K562 (cell line): ENCODE results near the gene LTBR.
A peak's percentile ranks its signal among the peaks of the same experiment; 100 is the strongest.

ENCODE experiments used
- FOXJ3 ChIP-seq: sonication (generic); formaldehyde crosslinking; IDR thresholded peaks from 2 replicates; pipeline ENCODE4 v1.4.0; 2020; ENCODE audit warnings: mild to moderate bottlenecking, missing genetic modification reagents
- HMGN3 ChIP-seq: IDR thresholded peaks from 2 replicates; pipeline ENCODE4 v1.6.1; 2011; ENCODE audit warnings: borderline replicate concordance, low read depth, mild to moderate bottlenecking, mixed read lengths, low read length; ENCODE audit not compliant: insufficient read length; ENCODE audit errors: extremely low read depth
- POLR2A ChIP-seq: fragments of 450-650 bp; conservative IDR thresholded peaks from 2 replicates; pipeline ENCODE4 v1.6.1; 2016
- SIN3A ChIP-seq, 2 experiments: fragments of 150-350 bp in 1 of 2; IDR thresholded peaks; 2 replicates each; pipeline ENCODE4 v1.6.1; 2011 to 2016; ENCODE audit warnings: borderline replicate concordance in 2 of 2, low read depth in 2 of 2, low read length in 2 of 2, mild to moderate bottlenecking in 2 of 2, moderate library complexity in 2 of 2; ENCODE audit not compliant: control insufficient read depth in 1 of 2
- TARDBP ChIP-seq: fragments of 450-650 bp; IDR thresholded peaks from 2 replicates; pipeline ENCODE4 v1.6.1; 2016
- USF2 ChIP-seq: sonication (generic); formaldehyde crosslinking; IDR thresholded peaks from 2 replicates; pipeline ENCODE4 v1.5.0; 2020; ENCODE audit warnings: missing genetic modification reagents
- ZFP36 ChIP-seq: fragments of 150-350 bp; IDR thresholded peaks from 2 replicates; pipeline ENCODE4 v1.6.1; 2018; ENCODE audit warnings: low read length, low read depth; ENCODE audit not compliant: partially characterized antibody

- TF ChIP-seq SIN3A (IDR thresholded peaks at IDR 0.05; ENCODE audit: borderline replicate concordance in 2 of 2, control insufficient read depth in 1 of 2, low read depth in 2 of 2, low read length in 2 of 2) (peak in 1 of 2 experiments; percentile 8; a peak in 1 of 4 replicates), TARDBP (no peak), FOXJ3 (CRISPR knock-in tag) (no peak), HMGN3 (peak; percentile 39), ZFP36 (peak; percentile 34), POLR2A (peak; percentile 74), USF2 (CRISPR knock-in tag) (no peak)
These were observed 42.4 kb upstream of the LTBR start, which contains the start of gene TNFRSF1A for GRCh38 chr12:6341417-6342139.
